Measurements from ENCODE around the gene LPAR1.

- TF ChIP-seq CTCF (IDR thresholded peaks at IDR 0.05 in 8 of 11, conservative IDR thresholded peaks at IDR 0.05 in 3 of 11): no peak
- no peak for TF ChIP-seq POLR2A (IDR thresholded peaks at IDR 0.05)
Measured at GRCh38 chr9:110832926-110833325, 205.3 kb downstream of the LPAR1 start.
